BLaER1 (cell line): ENCODE measurements around the gene RBMS1.

ENCODE experiments used
- H3K27ac ChIP-seq: shearing (Covaris generic); formaldehyde crosslinking; 2 replicates; pipeline ENCODE4 v1.8.1; 2022
- H3K27me3 ChIP-seq: shearing (Covaris generic); formaldehyde crosslinking; 2 replicates; pipeline ENCODE4 v1.8.1; 2022
- H3K36me3 ChIP-seq: shearing (Covaris generic); formaldehyde crosslinking; 2 replicates; pipeline ENCODE4 v1.8.1; 2022
- H3K4me1 ChIP-seq: shearing (Covaris generic); formaldehyde crosslinking; 2 replicates; pipeline ENCODE4 v1.8.1; 2022
- H3K4me2 ChIP-seq: shearing (Covaris generic); formaldehyde crosslinking; 2 replicates; pipeline ENCODE4 v1.8.1; 2022
- H3K4me3 ChIP-seq: shearing (Covaris generic); formaldehyde crosslinking; 2 replicates; pipeline ENCODE4 v1.8.1; 2022
- H3K9ac ChIP-seq: shearing (Covaris generic); formaldehyde crosslinking; 2 replicates; pipeline ENCODE4 v1.8.1; 2022
- H3K9me3 ChIP-seq: shearing (Covaris generic); formaldehyde crosslinking; 2 replicates; pipeline ENCODE4 v1.8.1; 2022
- H4K20me1 ChIP-seq: shearing (Covaris generic); formaldehyde crosslinking; 2 replicates; pipeline ENCODE4 v1.8.1; 2022
- Cebpa-rat ChIP-seq: shearing (Covaris generic); IDR thresholded peaks from 2 replicates; pipeline ENCODE4 v1.8.1; 2022

The RBMS1 gene

DNA sequence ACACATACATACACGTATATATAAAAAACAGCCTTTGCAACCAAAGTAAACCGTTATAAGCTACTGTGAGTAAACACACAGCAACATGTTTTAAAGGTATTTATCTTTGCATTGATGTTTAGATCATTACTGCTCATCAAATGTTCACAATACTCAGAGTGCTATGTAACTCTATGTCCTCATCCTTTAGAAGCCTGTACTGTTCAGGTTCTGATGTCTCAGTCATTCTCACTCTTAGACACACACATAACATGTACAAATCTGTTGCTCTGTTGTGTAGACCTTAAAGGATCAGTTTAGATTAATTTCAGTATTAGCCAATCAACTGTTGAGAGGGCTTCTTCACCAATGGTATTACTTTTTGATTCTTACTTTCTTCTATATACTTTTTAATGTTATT lies 153.9 kb downstream of the RBMS1 start:
- no peaks in the 10 kb centered on the region for H3K36me3 ChIP-seq
- TF ChIP-seq Cebpa-rat = no peak
- peaks cover 51% of the 10 kb centered on the region for H4K20me1 ChIP-seq
- H3K4me1 ChIP-seq = no peaks in the 10 kb centered on the region
- H3K4me3 ChIP-seq = no peak overlapping the region
- H3K9ac ChIP-seq = no peak overlapping the region
- no peaks in the 10 kb centered on the region for H3K27me3 ChIP-seq
- no peak overlapping the region for H3K27ac ChIP-seq
- no peaks in the 10 kb centered on the region for H3K9me3 ChIP-seq
- no peak overlapping the region for H3K4me2 ChIP-seq

DNA sequence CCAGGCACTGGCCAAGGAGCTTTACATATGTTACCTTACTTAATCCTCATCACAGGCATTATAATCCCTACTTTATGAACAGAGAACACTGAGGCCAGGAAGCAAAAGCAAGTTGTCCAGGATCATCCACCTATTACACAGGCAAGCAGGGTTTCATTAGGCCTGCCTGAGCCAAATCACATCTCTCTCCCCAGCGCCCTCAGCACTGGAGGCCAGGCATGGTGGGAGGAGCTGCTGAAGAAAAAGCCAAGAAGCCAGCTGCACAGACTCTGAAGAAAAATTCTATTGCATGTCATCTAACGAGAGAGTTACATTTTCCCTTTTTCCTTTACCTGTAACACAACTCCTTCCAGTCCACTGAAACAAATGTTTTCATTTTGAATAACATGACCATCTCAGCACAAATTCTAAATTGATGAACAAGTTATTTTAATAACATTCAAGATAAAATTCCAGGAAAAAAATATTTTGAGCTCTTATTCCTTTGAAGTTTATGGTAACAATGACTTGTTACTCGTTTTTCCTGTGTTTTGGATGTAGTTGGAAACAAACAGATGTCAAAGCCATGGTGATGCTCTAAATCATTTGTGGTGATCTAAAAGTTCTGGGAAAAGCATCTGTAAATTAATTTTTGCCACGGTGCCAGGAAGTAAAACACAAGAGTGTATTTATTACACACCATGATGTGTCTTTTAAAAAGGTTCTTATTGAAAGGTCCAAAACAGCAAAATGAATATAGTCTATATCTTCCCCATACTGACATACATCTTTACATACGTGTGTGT lies 154.5 kb downstream of the RBMS1 start:
- TF ChIP-seq Cebpa-rat = no peak
- no peaks in the 10 kb centered on the region for H3K36me3 ChIP-seq
- no peaks in the 10 kb centered on the region for H3K9me3 ChIP-seq
- no peaks in the 10 kb centered on the region for H3K4me1 ChIP-seq
- H3K4me2 ChIP-seq = no peak overlapping the region
- H4K20me1 ChIP-seq = peaks cover 51% of the 10 kb centered on the region
- no peak overlapping the region for H3K4me3 ChIP-seq
- no peak overlapping the region for H3K9ac ChIP-seq
- H3K27me3 ChIP-seq = no peaks in the 10 kb centered on the region
- H3K27ac ChIP-seq = no peak overlapping the region

DNA sequence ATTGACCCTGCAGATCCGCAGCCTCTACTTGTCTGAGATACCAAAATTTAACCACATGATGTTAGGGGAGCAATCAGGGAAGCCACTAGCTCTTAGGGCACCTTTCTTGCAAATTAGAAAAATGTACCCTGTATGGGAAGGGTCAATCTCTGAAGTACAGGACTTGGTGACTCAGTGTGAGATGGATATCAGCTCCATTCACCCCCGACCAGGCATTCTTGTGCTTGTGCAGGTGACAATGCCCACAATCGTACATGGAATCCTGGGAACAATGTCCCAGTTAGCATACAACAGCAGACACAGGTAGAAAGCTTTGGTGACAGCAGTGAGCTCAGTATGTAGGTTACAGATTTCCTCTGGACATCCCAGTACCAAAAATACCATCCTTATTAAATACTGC lies 155.9 kb downstream of the RBMS1 start:
- H3K4me2 ChIP-seq = no peak overlapping the region
- peaks cover 53% of the 10 kb centered on the region for H4K20me1 ChIP-seq
- H3K36me3 ChIP-seq = no peaks in the 10 kb centered on the region
- H3K27me3 ChIP-seq = no peaks in the 10 kb centered on the region
- TF ChIP-seq Cebpa-rat = no peak
- H3K27ac ChIP-seq = no peak overlapping the region
- H3K9me3 ChIP-seq = no peaks in the 10 kb centered on the region
- no peak overlapping the region for H3K9ac ChIP-seq
- no peak overlapping the region for H3K4me3 ChIP-seq
- H3K4me1 ChIP-seq = no peaks in the 10 kb centered on the region; the same call in 1 of the 2 replicates

DNA sequence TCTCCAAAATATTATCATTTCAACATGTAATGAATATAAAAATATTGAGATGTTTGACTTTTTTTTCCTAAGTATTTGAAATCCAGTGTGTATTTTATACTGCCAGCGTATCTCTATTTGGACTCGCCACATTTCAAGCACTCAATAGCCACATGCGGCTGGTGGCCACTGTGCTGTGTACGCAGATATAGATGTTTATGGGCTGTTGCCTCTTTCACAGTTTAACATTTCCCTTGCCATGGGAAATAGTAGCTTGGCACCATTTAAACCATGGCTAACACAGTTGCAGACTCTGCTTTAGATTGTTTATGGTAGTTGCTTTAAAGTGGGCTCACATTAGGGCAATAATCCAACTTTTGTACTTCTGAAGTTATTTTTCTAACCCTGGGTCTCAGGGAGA lies 157.0 kb downstream of the RBMS1 start:
- TF ChIP-seq Cebpa-rat = no peak
- no peak overlapping the region for H3K9ac ChIP-seq
- H3K4me2 ChIP-seq = no peak overlapping the region
- peaks cover 7% of the 10 kb centered on the region for H3K4me1 ChIP-seq
- no peak overlapping the region for H3K27ac ChIP-seq
- H3K4me3 ChIP-seq = no peak overlapping the region
- H3K36me3 ChIP-seq = no peaks in the 10 kb centered on the region
- H3K9me3 ChIP-seq = no peaks in the 10 kb centered on the region
- no peaks in the 10 kb centered on the region for H3K27me3 ChIP-seq
- peaks cover 48% of the 10 kb centered on the region for H4K20me1 ChIP-seq

DNA sequence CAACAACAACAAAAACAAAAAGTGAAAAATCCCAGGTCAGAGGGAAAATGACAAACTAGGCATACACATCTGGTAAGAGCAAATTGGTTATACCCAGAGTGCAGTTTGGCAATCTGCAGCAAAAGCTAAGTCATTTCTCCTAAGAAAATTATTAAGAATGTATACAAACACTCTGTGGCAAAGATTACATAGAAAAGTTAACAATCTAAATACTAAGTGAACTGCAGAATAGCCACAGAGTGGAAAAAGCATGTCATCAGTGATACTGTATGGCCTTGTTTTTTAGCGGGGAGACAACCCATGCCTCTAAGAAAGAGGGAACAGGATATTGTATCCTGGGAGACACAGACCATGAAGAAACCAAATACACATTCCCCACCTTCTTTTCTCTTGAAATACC lies 157.5 kb downstream of the RBMS1 start:
- Histone ChIP-seq H3K4me3 (no peak overlapping the region), H3K27me3 (no peaks in the 10 kb centered on the region), H3K9me3 (no peaks in the 10 kb centered on the region), H3K36me3 (no peaks in the 10 kb centered on the region), H3K9ac (no peak overlapping the region), H3K4me2 (no peak overlapping the region), H3K27ac (no peak overlapping the region), H3K4me1 (peaks cover 7% of the 10 kb centered on the region), H4K20me1 (peaks cover 54% of the 10 kb centered on the region)
- no peak for TF ChIP-seq Cebpa-rat

DNA sequence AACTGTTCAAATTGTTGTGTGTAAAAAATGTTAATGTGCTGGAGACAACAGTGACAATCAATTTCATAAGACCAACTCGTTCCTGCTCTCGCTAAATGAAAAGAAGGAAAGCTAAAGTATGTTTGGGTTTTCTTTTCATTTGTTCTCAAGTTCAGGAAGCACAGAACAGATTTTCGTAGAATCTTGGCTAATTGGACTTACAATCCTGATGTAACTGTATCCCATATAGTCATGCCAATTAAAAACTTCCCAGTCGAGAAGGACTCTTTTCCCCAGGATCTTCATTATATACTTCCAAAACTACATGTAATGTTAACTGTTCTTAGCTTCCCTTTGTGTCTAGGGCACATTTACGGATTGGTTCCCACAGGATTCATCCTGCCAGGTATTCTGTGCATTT lies 158.2 kb downstream of the RBMS1 start:
- Histone ChIP-seq H3K9ac (no peak overlapping the region), H3K27ac (no peak overlapping the region), H3K36me3 (no peaks in the 10 kb centered on the region), H3K9me3 (no peaks in the 10 kb centered on the region), H4K20me1 (peaks cover 56% of the 10 kb centered on the region), H3K4me3 (no peak overlapping the region), H3K4me1 (peaks cover 7% of the 10 kb centered on the region), H3K27me3 (no peaks in the 10 kb centered on the region), H3K4me2 (no peak overlapping the region)
- no peak for TF ChIP-seq Cebpa-rat

DNA sequence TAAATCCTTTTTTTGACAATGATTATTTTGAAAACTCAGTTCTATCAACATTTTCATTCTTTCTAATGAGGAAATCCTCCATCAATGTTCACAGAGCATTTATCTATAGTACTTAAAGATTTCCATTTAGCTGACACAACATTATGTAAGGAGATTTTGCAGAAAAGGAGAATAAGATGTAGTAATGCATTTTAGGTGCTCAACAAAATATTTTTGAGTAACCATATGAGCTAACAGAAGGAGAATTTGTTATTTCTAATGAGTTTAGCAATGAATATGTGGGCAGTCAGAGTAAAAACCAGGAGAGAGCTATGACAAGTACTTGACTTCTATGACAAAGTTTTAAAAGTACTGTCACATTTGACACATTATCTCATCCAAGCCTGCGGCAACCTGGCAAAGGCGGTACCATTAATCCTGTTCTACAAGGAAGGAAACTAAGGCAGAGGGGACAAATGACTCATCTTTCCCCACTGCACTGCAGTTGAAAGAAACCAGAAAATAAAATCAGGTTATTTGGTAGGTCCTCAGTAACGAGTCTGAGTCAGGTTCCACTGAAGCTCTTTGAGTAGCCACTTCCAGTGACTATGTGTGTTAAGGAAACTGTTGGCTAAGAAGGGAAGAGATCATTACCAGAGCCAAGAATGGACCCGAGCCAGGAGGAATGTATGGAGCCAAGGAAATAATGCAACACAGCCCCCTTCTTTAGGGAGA lies 159.4 kb downstream of the RBMS1 start:
- H3K27me3 ChIP-seq = no peaks in the 10 kb centered on the region
- H3K36me3 ChIP-seq = no peaks in the 10 kb centered on the region
- peaks cover 7% of the 10 kb centered on the region for H3K4me1 ChIP-seq
- no peaks in the 10 kb centered on the region for H3K9me3 ChIP-seq
- H4K20me1 ChIP-seq = peaks cover 52% of the 10 kb centered on the region
- no peak overlapping the region for H3K27ac ChIP-seq
- H3K4me2 ChIP-seq = no peak overlapping the region
- no peak overlapping the region for H3K4me3 ChIP-seq
- no peak overlapping the region for H3K9ac ChIP-seq
- no peak for TF ChIP-seq Cebpa-rat

DNA sequence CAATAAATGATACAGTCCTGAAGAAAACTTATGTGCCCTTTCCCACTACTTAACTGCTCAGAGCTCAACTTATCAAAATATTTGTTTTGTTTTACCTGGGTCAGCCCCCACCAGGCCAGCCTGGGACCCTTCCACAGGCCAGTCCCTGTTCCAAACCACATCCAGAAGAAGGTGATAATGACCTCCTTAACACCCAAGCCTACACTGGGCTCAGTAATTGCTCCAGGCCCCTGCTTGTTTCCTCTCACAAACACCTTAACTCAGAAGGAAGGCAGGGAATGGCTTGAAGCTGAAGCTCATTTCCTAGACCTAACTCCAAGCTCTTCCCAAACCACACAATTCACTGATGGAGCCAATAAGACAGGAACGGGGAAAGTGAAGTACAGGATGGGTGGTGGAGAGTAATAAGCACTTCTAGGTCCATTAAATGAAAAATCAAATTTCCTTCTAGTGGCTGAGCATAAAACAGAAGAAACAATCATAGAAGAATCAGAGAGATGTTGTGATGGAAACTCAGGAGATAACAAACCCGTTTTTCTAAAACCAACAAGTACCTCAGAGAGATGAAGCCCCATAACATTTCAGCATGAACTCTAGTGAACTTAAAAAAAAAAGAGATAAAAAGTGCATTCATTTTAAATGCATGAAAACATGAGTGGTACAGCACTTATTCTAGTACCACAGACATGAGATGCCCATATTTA lies 160.1 kb downstream of the RBMS1 start:
- Histone ChIP-seq H4K20me1 (peaks cover 46% of the 10 kb centered on the region), H3K9me3 (no peaks in the 10 kb centered on the region), H3K4me2 (no peak overlapping the region), H3K27me3 (no peaks in the 10 kb centered on the region), H3K9ac (no peak overlapping the region), H3K27ac (no peak overlapping the region), H3K4me3 (no peak overlapping the region), H3K36me3 (no peaks in the 10 kb centered on the region), H3K4me1 (peaks cover 7% of the 10 kb centered on the region)
- TF ChIP-seq Cebpa-rat = no peak

DNA sequence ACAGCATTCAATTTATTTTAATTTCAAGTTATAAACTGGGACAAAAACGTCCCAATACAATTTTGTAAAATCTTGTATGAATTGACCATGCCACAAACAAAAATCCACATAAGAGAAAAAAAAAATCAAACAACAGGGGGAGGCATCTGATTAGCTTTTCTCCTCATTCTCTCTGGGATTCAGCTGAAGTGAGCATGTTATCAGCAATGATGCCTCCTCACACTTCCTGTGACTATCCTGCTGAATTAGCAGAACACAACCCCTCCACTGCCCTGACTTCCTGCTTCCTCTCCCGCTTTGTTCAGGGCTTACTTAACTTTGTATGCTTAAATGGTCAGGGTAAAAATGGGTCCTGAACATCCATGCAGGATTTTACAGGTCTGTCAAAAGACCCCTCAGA lies 161.3 kb downstream of the RBMS1 start:
- no peak overlapping the region for H3K4me3 ChIP-seq
- peaks cover 55% of the 10 kb centered on the region for H4K20me1 ChIP-seq
- H3K9ac ChIP-seq = no peak overlapping the region
- H3K4me2 ChIP-seq = peak overlapping the region; percentile 13; the same call in 1 of the 2 replicates
- H3K27me3 ChIP-seq = no peaks in the 10 kb centered on the region
- H3K9me3 ChIP-seq = no peaks in the 10 kb centered on the region
- peaks cover 7% of the 10 kb centered on the region for H3K4me1 ChIP-seq
- H3K36me3 ChIP-seq = no peaks in the 10 kb centered on the region
- H3K27ac ChIP-seq = no peak overlapping the region
- no peak for TF ChIP-seq Cebpa-rat
